GM21576 (cell line): Measurements from ENCODE around the gene PTPRD.

Experiments used
- ATAC-seq: cut with Tn5 transposase; IDR thresholded peaks from one replicate; pipeline ENCODE4 v1.9.1; 2021; ENCODE audit warnings: mild to moderate bottlenecking, moderate library complexity; ENCODE audit not compliant: unreplicated experiment

The PTPRD gene

DNA sequence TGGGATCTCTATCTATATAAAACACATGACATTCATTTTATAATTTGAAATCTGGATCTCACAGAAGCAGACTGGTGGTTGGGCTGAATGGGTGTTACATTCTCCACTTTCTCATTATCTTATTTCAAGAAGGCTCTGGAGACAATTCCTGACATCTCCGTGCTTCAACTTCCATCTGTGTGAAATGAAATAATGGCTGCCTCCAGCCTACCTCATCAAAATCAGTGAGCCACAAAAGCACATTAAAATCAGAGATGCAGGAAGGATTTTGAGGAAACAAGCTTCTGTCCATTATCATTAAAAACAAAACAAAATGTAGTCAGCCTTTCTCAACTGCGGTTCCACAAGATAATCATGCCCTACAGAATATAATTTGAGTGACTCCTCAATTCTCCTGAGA is 1854.9 kb downstream of the PTPRD start:
- no peak for ATAC-seq

DNA sequence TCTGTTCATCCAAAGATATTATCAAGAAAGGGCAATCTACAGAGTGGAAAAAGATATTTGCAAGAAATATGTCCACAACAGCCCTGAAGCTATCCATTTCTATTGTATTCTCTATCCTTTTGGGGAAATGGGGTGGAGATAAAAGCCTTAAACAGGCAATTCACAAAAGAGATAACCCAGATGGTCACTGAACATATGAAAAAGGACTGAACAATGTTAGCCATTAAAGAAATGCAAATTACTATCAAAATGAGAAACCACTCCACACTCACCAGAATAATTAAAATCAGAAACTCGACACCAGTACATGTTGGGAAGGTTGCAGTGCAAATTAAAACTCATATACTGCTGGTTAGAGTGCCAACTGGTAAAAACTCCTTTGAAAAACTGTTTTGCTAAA is 1858.1 kb downstream of the PTPRD start:
- ATAC-seq = no peak

GRCh38 chr9:8751406-8751930 is 1861.3 kb downstream of the PTPRD start:
- no peak for ATAC-seq

DNA sequence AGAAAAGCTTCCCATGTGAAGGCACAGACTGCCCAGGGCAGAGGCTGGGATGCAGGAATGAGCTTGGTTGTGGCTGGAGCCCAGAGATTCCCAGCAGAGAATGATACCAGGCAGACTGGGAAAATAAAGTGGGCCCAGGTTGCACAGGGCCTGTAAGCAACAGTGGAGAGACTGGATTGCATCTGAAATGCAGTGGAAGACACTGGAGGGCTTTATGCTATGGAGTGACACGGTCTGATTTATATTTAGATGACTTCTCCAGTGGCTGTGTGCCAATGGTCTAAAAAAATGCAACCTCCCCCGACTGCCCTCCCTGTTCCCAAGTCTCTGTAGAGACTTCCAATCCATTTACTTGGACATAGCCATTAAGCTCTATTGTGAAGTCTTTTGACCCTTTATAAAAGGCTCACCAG is 1862.2 kb downstream of the PTPRD start:
- ATAC-seq = no peak

GRCh38 chr9:8745347-8745746 is 1867.5 kb downstream of the PTPRD start:
- no peak for ATAC-seq

DNA sequence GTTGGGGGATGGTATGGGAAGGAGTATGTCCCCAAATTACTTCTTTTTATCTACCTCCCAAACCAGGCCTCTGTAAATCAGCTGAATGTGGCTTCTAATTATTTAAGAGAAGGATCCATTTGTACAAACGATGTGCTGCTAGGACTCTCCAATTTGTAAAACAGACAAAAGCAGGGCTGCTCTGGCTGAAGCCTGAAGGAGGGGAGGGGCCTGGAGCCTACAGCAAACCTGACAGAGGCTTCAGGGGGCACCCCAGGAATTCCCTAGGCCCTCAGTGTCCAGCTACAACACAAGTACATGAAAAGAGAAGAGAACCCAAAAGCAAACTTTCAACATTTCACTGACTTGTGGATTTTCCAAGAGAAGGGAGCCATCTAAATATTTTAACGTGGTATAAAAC is 1873.9 kb downstream of the PTPRD start:
- ATAC-seq = no peak

DNA sequence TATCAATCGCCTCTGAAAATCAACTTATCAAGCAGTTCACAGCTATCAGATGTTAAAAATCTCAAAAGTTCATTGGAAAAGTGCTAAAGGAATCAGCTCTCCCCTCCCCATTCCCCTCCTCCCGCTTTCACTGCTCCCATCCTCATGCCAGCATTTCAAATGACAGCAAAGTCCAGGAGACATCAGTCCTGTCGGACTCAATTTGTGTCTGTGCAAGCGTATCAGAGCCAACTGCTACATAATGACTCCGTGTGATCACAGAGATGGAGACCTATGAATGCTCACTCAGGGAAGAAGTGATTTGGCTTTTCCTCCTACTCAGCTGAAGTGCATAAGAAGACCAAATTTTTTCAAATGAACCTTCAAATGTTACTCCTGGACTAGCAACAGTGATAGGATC is 1876.0 kb downstream of the PTPRD start:
- no peak for ATAC-seq

DNA sequence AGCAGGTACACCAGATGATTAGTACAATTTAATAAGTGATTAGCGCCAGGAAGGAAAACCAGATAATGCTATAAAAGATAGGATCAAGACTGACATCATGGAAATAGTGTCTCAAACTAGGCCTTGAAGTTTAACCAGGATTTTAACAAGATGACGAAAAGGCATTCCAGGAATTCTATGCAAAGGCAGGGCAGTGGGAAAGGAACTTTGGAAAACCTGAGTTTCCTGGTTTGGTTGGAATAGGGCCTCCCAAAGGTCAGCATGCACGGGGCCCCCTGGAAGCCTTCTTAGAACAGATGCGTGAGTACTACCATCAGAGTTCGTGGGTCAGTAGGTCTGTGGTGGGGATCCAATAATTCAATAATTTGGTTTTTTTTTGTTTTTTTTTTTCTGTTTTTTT is 1878.0 kb downstream of the PTPRD start:
- ATAC-seq = no peak

GRCh38 chr9:8733131-8733954 is 1879.5 kb downstream of the PTPRD start:
- no peak for ATAC-seq

GRCh38 chr9:8732367-8733075 is 1880.3 kb downstream of the PTPRD start:
- ATAC-seq = no peak

DNA sequence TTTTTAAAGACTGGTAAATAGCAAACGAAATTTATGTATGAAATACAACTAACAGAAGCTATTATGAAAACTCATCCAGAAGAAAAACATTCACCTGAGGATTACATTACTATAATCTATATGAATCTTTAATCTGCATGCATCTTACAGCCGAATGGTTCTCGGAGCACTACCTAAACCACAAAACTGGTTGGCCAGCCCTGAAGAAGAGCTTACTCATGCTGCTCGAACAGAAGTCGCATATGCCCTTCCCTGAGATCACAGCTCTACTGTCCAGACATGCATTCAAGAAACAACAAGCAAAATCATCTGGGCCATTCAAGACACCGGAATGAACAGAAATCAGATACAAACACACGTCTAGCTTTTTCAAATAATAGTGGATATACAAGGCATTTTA is 1882.2 kb downstream of the PTPRD start:
- no peak for ATAC-seq

GRCh38 chr9:8728910-8729309 is 1883.9 kb downstream of the PTPRD start:
- no peak for ATAC-seq

DNA sequence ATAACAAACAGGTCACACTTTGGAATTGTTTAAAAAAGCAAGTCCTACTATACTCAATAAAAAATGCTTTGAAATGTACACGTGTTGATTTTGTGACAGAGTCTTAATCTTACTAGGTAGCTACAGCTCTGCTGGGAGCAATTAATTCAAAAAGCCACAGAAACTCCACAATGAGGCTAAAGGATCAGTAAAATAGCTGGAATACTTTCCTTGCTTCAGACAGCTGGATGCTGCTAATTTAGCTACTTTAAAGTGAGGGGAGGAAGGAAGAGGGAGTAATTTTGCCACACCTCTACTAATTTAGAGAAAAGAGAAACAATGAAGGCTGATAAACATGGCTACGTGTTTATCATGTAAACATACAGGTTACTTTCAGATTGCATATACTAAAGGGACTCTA is 1885.6 kb downstream of the PTPRD start:
- no peak for ATAC-seq

- no peak for ATAC-seq
Measured at GRCh38 chr9:8726692-8727091, 1886.1 kb downstream of the PTPRD start.

DNA sequence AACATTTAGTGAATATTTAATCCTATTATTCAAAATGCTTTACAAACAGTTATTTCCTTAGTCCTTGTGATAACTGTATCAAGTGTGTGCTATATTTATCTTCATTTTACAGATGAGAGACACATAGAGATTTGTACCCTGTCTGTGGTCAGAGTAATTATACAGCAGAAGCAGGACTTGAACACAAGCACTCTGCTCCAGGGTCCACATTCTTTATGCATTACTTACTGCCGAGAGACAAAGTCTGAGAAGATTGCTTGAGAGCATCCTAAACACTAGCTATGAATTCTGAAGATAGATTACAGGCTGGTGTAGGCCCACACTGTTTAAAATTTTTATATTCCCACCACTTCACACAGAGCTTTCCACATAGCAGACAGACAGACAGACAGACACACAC is 1887.2 kb downstream of the PTPRD start:
- no peak for ATAC-seq

GRCh38 chr9:8724284-8725018 is 1888.4 kb downstream of the PTPRD start:
- ATAC-seq = no peak

GRCh38 chr9:8723195-8723594 is 1889.6 kb downstream of the PTPRD start:
- no peak for ATAC-seq

- no peak for ATAC-seq
Measured at GRCh38 chr9:8719833-8720486, 1892.8 kb downstream of the PTPRD start.

DNA sequence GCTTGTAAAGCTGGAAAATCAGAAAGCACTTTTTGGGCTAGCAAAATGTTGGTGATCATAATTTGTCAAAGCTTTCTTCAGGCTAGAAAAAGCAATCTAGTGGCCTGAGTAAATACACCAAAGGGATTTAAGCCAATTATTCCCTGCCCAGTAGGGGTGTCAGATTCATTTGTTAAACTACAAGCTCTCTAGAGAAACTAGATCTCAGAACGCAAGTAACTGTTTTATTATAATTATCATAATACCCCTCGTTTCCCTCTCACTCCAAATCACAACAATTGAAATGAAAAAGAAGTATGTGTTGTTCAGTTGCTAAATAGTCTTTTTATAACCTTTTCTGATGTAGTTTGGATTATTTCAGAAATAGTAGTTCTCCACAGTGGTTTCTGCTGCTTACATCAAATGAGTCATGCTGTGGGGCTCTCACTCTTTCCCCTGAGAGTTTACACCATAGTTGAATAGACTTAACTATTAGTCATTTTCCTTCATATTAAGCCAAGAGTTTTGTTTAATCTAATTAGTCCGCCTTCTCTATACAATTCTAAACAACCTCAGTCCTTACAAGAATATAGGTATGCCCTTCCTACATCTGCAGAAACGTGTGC is 1894.6 kb downstream of the PTPRD start:
- ATAC-seq = no peak

- ATAC-seq = no peak
Measured at GRCh38 chr9:8717146-8717545, 1895.7 kb downstream of the PTPRD start.

- no peak for ATAC-seq
Measured at GRCh38 chr9:8715788-8716187, 1897.0 kb downstream of the PTPRD start.
